ENCODE results near the gene PAK1. TPM values are rescaled to one million over a fixed set of nuclear protein-coding genes. Genes with fewer than 3 reads are reported as not detected.

The PAK1 gene
- total RNA-seq, 1 experiment from 2014 or later: 77.9 TPM

DNA sequence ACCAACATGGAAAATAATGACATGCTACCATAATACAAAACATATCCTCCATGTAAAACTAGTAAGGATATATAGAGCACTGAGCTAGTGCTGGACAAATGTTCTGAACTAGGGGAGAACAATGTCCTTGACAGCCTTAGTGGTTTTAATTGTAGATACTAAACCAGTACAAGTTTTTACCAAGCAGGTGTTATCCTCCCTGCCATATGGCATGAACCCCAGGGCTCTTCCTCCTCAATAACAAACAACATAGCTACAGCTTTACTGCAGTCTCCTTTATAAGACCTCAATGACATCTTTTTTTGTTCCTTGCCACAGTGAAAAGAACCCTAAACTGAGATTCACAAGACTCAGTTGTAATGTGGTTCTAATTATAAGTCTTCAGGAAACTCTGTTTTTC lies 102.2 kb downstream of the PAK1 start:
- no peak for DNase-seq (ENCODE audit: low read depth)

- no peak for DNase-seq (ENCODE audit: low read depth)
These were observed 103.7 kb downstream of the PAK1 start for GRCh38 chr11:77370217-77370616.

GRCh38 chr11:77361184-77361583 lies 112.7 kb downstream of the PAK1 start:
- peak; percentile 39 for DNase-seq (ENCODE audit: low read depth)

- DNase-seq (ENCODE audit: low read depth): no peak
These were observed 114.4 kb downstream of the PAK1 start for GRCh38 chr11:77359481-77359880.

DNA sequence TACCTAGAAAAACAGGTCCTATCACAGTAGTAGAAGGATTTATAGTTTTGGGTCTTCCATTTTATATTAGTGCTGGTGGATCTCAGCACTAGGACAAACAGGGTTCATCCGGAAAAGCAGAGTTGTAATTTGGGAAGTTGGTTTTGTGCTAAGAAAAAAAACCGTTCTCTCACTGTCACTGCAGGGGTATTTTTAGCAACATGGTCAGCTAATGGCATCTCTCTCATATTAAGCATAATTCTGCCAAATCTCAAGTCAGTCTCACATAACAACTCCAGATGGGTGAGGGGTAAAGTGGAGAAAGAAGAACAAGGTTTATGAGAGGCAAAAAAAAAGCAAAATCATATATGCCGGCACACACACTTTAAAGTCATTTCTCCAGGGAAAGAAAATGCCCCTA lies 120.8 kb downstream of the PAK1 start:
- DNase-seq (ENCODE audit: low read depth): no peak

GRCh38 chr11:77351281-77351886 lies 122.5 kb downstream of the PAK1 start:
- DNase-seq (ENCODE audit: low read depth): no peak

GRCh38 chr11:77347948-77348347 lies 125.9 kb downstream of the PAK1 start:
- DNase-seq (ENCODE audit: low read depth): no peak

DNA sequence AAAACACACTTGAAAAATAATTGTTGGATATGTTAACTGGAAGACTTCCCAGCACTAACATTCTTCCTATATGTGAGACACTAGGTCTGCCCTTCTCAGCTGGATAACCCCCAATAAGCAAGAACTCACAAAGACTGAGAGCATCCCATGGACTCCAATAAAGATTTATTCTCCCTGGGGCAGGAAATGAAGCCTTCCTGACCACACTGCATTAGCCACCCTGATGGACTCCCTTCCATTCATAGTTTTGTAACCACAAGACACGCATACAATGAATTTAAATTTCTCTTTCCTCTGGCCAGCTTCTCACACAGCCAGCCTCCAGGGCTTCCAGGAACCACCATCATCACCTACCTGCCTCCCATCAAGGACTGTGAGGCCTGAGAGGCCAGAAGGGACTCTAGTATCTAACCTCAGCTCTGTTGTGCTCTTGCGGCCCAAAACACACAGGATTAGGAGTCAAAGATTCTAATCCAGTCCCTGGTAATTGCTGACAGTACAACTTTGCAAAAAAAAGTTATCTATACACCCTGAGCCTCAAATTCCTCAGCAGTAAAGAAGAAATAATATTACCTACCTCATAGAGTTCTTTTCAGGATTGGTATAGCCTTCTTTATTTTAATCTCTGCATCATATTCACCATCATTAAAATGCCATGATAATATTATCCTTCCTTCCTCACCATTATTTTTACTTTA lies 126.8 kb downstream of the PAK1 start:
- peak; percentile 96 for DNase-seq (ENCODE audit: low read depth)

DNA sequence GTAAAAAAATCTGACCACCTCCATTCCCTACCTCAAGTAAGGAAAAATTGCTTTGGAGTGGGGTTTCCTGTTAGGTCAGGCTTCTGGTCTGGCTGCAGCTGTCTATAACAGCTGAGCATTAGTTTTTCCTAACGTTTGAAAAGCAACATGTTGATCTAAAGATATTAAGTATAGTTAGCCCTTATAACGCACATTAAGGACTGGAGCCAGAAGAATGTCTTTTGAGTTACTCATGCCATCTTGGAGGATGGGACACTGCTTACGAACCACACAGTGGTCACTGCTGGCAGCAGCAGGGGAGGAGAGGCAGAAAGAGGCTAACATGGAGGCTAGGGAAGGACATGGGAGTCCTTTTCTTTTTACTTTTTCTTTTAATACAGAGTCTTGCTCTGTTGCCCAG lies 128.3 kb downstream of the PAK1 start:
- DNase-seq (ENCODE audit: low read depth): peak; percentile 87

- peak; percentile 11 for DNase-seq (ENCODE audit: low read depth)
These were observed 133.4 kb downstream of the PAK1 start for GRCh38 chr11:77340501-77340900.

- no peak for DNase-seq (ENCODE audit: low read depth)
These were observed 141.6 kb downstream of the PAK1 start for GRCh38 chr11:77332259-77332658.

- DNase-seq (ENCODE audit: low read depth): no peak
These were observed 148.7 kb downstream of the PAK1 start for GRCh38 chr11:77325159-77325558.

GRCh38 chr11:77324508-77324907 lies 149.4 kb downstream of the PAK1 start:
- no peak for DNase-seq (ENCODE audit: low read depth)

GRCh38 chr11:77322926-77323590 lies 150.8 kb downstream of the PAK1 start:
- DNase-seq (ENCODE audit: low read depth): peak; percentile 53

GRCh38 chr11:77322506-77322905 lies 151.4 kb downstream of the PAK1 start:
- DNase-seq (ENCODE audit: low read depth): peak; percentile 84

- DNase-seq (ENCODE audit: low read depth): no peak
These were observed 153.5 kb downstream of the PAK1 start for GRCh38 chr11:77320351-77320750.

GRCh38 chr11:77318600-77318999 lies 155.3 kb downstream of the PAK1 start:
- no peak for DNase-seq (ENCODE audit: low read depth)

GRCh38 chr11:77316733-77317342 lies 157.1 kb downstream of the PAK1 start:
- no peak for DNase-seq (ENCODE audit: low read depth)

DNA sequence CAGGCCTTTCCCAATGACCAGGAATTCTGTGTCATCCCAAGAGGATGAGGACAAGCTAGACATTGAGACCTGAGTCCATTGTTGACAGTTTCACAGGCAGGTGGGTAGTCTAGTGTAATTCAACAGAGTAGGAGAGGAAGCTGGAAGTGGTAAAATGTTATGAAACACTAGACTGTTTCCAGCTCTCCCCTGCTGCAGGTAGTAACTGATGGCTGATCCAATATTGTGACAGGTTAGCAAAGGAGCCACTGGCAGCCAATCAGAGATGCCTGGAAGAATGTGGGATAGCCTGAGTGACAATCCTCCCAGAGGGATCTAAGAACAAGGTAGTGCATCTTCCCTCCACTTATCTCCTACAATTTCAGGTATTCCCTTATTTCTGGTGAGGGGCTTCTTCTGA lies 161.8 kb downstream of the PAK1 start:
- DNase-seq (ENCODE audit: low read depth): no peak

- DNase-seq (ENCODE audit: low read depth): no peak
These were observed 162.2 kb downstream of the PAK1 start for GRCh38 chr11:77311701-77312100.

DNA sequence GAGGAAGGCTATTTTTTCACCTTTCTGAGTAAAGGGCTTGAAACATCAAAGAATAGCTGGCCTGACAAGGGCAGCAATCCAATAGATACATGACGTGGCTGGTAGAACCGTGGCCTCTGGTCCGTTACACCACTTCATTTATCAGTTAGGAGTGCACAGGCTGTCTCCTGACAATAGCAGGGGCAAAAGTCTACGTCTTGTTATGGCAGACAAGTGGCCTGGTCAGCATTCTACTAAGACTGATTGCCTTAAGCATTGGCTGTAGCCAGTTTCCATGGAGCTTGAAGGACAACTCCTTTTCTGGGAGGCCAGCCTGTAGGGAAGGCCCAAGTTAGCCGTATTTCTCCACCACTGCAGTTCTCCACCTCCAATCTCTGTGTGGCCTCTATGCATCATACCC lies 163.2 kb downstream of the PAK1 start:
- DNase-seq (ENCODE audit: low read depth): no peak

DNA sequence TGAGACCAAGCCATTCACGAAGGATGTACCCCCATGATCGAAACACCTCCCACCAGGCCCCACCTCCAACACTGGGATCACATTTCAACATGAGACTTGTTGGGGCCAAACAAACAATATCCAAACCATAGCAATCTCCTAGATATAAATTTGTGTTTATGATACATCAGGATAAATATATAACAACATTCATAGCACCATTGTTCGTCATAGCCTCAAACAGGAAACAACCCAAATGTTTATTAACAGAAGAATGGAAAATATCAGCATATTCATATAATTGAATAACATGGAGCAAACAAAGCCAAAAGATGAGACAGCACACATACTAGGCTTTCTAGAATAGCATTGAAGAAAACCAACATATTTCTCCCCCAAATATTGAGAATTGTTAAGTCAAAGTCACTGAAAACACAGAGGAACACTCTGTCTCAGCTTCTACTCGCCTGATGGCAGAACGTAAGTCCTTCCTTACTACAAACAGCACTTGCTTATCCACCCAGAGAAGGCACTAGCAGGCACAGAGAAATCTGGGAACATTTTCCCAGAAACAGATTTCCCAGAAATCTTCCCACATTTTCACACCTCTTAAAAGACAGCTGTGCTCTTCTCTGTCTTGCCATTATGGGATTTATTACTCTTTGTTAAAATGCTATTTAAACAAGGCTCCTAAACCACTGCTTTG lies 164.4 kb downstream of the PAK1 start:
- DNase-seq (ENCODE audit: low read depth): no peak
